GM19328 (cell line): ENCODE measurements around the gene CTDP1.
"Not testable (repeated sequence)": the region's sequence is repeated elsewhere in the genome, so short reads cannot be mapped to it uniquely, and the experiment has no call there.

Experiments used
- ATAC-seq: cut with Tn5 transposase; IDR thresholded peaks from one replicate; pipeline ENCODE4 v1.9.1; 2021; ENCODE audit warnings: mild to moderate bottlenecking, moderate library complexity; ENCODE audit not compliant: unreplicated experiment

CTDP1 gene

GRCh38 chr18:79723036-79723435 lies 43.4 kb downstream of the CTDP1 start:
- ATAC-seq: no peak

- no peak for ATAC-seq
These were observed 44.0 kb downstream of the CTDP1 start for GRCh38 chr18:79723628-79724027.

DNA sequence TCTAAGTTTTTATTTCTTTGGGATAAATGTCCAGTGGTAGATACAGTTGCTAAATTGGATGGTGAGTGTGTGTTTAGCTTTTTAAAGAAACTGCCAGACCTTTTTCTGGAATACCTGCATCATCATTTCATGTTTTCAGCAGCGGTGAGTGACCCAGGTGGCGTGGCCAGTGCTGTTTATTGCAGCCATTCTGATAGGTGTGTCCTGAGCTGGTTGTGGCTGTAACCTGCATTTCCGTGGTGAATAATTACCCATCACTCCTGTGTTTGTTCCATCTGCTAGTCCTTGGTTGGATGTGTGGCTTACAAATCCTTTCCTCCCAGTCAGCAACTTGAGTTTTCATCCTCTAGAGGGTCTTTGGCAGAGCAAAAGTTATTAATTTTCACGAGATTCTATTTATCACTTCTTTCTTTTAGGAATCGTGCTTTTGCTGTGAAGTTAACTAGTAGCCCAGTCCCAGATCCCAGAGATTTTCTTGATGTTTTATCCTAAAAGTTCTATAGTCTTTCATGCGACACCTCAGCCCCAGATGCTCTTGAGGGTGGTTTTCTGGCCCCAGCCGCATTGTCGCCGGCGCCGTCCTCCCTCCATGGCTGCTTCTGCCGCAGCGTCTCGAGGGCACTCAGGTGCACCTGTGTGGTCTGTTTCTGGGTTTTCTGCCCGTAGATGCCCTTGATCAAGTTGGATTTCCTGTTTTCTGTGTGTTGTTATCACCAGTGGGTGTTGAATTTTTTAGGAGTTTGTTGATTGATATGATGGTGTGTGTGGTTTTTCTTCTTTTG lies 44.9 kb downstream of the CTDP1 start:
- ATAC-seq: no peak

- ATAC-seq: no peak
These were observed 45.9 kb downstream of the CTDP1 start for GRCh38 chr18:79725486-79725885.

- ATAC-seq: no peak
These were observed 47.1 kb downstream of the CTDP1 start for GRCh38 chr18:79726721-79727120.

- ATAC-seq: no peak
These were observed 47.6 kb downstream of the CTDP1 start for GRCh38 chr18:79727211-79727610.

- ATAC-seq: no peak
These were observed 49.5 kb downstream of the CTDP1 start for GRCh38 chr18:79728931-79729586.

GRCh38 chr18:79729611-79730010 lies 50.0 kb downstream of the CTDP1 start:
- ATAC-seq: no peak

DNA sequence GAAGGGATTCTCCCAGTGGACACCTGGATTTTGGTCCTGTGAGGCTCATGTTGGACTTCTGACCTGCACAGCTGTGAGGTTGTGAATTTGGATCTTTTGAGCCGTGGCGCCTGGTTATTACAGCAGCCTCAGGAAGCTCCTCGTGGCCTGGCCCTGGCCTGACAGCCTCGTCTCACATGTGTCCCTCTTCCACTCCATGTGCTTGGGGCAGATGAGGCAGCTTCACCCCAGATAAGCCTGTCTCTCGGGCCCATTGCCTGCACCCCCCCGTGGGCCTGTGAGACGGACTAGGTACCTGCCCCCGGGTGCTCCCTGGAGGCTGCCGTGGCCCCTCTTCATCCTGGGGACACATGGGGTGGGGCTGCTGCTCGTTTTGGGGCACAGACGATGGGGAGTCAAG lies 51.2 kb downstream of the CTDP1 start:
- no peak for ATAC-seq

DNA sequence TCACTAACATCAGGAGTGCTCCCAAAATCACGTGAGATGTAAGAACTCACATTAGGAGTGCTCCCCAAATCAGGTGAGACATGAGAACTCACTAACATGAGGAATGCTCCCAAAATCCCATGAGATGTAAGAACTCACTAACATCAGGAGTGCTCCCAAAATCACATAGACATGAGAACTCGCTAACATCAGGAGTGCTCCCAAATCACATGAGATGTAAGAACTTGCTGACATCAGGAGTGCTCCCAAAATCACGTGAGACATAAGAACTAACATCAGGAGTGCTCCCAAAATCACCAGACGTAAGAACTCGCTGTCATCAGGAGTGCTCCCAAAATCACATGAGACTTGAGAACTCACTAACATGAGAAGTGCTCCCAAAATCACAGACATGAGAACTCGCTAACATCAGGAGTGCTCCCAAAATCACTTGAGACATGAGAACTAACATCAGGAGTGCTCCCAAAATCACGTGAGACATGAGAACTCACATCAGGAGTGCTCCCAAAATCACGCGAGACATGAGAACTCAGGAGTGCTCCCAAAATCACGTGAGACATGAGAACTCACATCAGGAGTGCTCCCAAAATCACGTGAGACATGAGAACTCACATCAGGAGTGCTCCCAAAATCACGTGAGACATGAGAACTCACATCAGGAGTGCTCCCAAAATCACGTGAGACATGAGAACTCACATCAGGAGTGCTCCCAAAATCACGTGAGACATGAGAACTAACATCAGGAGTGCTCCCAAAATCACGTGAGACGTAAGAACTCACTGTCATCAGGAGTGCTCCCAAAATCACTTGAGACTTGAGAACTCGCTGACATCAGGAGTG lies 52.5 kb downstream of the CTDP1 start:
- ATAC-seq: not testable (repeated sequence)

DNA sequence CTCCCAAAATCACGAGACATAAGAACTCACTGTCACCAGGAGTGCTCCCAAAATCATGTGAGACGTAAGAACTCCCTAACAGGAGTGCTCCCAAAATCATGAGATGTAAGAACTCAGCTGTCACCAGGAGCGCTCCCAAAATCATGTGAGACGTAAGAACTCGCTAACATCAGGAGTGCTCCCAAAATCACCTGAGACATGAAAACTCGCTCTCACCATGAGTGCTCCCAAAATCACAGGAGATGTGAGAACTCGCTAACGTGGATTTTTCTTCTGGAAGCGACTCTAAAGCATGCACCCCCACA lies 53.1 kb downstream of the CTDP1 start:
- no peak for ATAC-seq

DNA sequence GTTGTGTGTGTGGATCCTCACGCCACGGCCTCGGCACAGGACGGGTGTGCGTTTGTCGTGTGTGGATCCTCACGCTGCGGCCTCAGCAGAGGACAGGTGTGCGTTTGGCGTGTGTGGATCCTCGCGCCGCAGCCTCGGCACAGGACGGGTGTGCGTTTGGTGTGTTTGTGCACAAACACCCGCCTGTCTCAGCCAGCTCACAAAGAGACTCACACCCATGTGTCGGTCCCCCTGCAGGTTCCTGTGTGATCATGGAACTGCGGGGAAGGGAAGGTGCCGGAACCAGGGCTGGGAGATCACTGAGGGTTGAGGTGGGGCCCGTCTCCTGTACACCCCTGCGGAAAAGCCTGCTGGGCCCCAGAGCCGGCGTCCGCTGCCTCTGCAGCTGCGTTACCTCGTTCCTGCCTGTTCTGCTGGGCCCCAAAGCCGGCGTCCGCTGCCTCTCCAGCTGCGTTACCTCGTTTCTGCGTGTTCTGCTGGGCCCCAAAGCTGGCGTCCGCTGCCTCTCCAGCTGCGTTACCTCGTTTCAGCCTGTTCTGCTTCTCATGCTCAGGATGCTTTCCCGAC lies 53.6 kb downstream of the CTDP1 start:
- no peak for ATAC-seq

GRCh38 chr18:79733986-79734770 lies 54.6 kb downstream of the CTDP1 start:
- no peak for ATAC-seq

GRCh38 chr18:79735071-79735980 lies 55.7 kb downstream of the CTDP1 start:
- no peak for ATAC-seq

DNA sequence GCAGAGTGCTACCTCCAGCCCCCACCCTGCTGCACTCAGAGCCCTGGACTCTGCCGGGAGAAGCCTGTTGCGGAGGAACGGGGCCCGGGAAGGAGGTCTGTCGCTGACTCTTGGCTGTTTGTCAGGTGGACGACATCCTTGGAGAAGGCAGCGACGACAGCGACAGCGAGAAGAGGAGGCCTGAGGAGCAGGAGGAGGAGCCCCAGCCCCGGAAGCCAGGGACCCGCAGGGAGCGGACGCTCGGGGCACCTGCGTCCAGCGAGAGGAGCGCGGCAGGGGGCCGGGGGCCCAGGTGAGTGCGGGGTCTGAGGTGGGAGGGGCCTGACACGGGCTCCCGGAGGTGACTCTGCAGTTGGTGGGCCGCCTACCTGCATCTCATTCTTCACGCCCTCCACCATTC lies 56.6 kb downstream of the CTDP1 start:
- ATAC-seq: no peak

DNA sequence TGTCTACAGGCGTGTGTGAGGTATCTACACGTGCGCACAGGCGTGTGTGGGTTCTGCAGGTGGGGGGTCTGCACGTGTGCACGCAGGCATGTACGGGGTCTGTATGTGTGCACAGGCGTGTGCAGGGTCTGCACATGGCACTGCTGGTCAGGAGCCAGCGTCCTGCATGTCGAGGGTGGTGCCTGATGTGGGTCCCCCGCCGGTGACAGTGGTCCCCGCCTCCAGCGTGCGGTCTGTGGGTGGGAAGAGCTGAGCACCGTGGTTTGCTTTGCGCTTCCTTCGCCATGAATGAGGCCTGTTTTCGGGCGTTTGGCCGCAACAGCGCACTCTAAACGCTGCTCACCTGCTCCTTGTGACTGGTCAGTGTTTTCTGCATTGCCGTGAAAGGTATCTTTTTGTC lies 57.2 kb downstream of the CTDP1 start:
- no peak for ATAC-seq

GRCh38 chr18:79737426-79737825 lies 57.8 kb downstream of the CTDP1 start:
- no peak for ATAC-seq

DNA sequence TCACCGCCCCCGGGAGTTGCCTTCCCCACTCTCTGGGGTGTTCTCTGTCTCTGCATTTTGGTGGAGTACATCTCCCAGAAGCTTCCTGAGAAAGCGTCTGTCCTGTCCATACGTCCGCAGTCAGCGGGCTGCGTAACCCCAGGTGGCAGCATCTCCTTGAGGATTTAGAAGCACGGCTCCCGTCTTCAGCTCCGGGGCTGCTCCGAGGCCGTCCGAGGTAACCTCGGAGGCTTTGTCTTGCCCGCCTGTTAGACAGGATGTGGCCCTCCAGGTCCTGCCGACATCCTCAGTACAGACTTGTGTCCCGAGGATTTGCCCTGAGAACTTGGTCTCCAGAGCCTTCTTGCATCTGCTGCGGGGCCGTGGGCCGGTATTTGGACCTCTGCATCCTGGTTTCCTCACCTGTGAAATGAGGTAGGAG lies 58.4 kb downstream of the CTDP1 start:
- no peak for ATAC-seq

GRCh38 chr18:79738581-79739439 lies 59.2 kb downstream of the CTDP1 start:
- ATAC-seq: no peak
